ENCODE data around the gene KIFAP3. TPM values are rescaled to one million over a fixed set of nuclear protein-coding genes. Genes with fewer than 3 reads are reported as not detected.

The KIFAP3 gene
- total RNA-seq, 2 experiments from 2014 or later = 10.5 to 12.5 TPM

DNA sequence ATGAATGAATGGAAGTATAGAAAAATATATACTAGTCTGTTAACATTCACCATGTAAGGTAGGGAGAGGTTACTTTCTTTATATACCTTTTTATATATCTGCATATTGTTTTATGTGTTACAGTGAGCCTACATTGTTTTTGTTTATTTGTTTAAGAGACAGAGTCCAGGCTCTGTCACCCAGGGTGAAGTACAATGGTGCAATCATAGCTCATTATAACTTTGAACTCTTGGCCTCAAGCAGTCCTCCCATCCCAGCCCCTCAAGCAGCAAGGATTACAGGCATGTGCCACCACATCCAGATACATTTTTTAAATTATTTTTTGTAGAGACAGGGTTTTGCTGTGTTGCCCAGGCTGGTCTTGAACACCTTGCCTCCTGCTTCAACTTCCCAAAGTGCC, 173.4 kb downstream of the KIFAP3 start:
- POLR2A ChIA-PET = interaction anchor here (0.8 kb wide), 1 partner anchor 176 kb away, joined by 3 read pairs; no protein-coding TSS in a partner anchor
- intact Hi-C loops (cut with micrococcal nuclease; ENCODE audit: unreplicated experiment) = no loop called here

GRCh38 chr1:169900571-169900970, 173.9 kb downstream of the KIFAP3 start:
- Histone ChIP-seq H3K9me3 (ENCODE audit: low read length) (no peaks in the 10 kb centered on the region), H3K27ac (ENCODE audit: low read depth, low read length, poor library complexity, severe bottlenecking) (no peak overlapping the region), H3K4me1 (ENCODE audit: insufficient read depth, low read length, poor library complexity, severe bottlenecking) (no peaks in the 10 kb centered on the region), H3K36me3 (ENCODE audit: insufficient read depth, low read length) (no peaks in the 10 kb centered on the region), H3K9me2 (ENCODE audit: insufficient read depth, low read length) (no peaks in the 10 kb centered on the region), H3K4me3 (ENCODE audit: low read depth, low read length, poor library complexity, severe bottlenecking) (no peak overlapping the region), H3K4me2 (ENCODE audit: low read length) (no peak overlapping the region), H3K79me2 (ENCODE audit: insufficient read depth, low read depth, low read length) (no peaks in the 10 kb centered on the region), H2AFZ (ENCODE audit: low read length) (no peak overlapping the region), H4K20me1 (ENCODE audit: insufficient read depth, low read length) (no peaks in the 10 kb centered on the region)
- no TSS peak for BruUV-seq (replicated peaks)
- ChIA-PET POLR2A (interaction anchor here (0.8 kb wide), 1 partner anchor 176 kb away, joined by 3 read pairs; no protein-coding TSS in a partner anchor), CTCF (ENCODE audit: unreplicated experiment) (no interaction called here)
- DNase-seq (ENCODE audit: low spot score) = no peak
- intact Hi-C loops (cut with micrococcal nuclease; ENCODE audit: unreplicated experiment) = no loop called here
- TF ChIP-seq EZH2phosphoT487 (IDR thresholded peaks at IDR 0.05; ENCODE audit: borderline replicate concordance, low read depth, low read length) (no peak), CTCF (conservative IDR thresholded peaks at IDR 0.05; ENCODE audit: low read length) (no peak)

More for the DNA sequence above, 173.4 kb downstream of the KIFAP3 start:
- Histone ChIP-seq H3K36me3 (ENCODE audit: insufficient read depth, low read length) (no peaks in the 10 kb centered on the region), H3K27ac (ENCODE audit: low read depth, low read length, poor library complexity, severe bottlenecking) (no peak overlapping the region), H3K9me3 (ENCODE audit: low read length) (no peaks in the 10 kb centered on the region), H3K9me2 (ENCODE audit: insufficient read depth, low read length) (no peaks in the 10 kb centered on the region), H3K79me2 (ENCODE audit: insufficient read depth, low read depth, low read length) (no peaks in the 10 kb centered on the region), H4K20me1 (ENCODE audit: insufficient read depth, low read length) (no peaks in the 10 kb centered on the region), H3K4me1 (ENCODE audit: insufficient read depth, low read length, poor library complexity, severe bottlenecking) (no peaks in the 10 kb centered on the region), H3K4me2 (ENCODE audit: low read length) (no peak overlapping the region), H3K4me3 (ENCODE audit: low read depth, low read length, poor library complexity, severe bottlenecking) (no peak overlapping the region), H2AFZ (ENCODE audit: low read length) (no peak overlapping the region)
- no TSS peak for BruUV-seq (replicated peaks)
- DNase-seq (ENCODE audit: low spot score) = no peak
- TF ChIP-seq EZH2phosphoT487 (IDR thresholded peaks at IDR 0.05; ENCODE audit: borderline replicate concordance, low read depth, low read length) = no peak
- no peak for TF ChIP-seq CTCF (conservative IDR thresholded peaks at IDR 0.05; ENCODE audit: low read length)
- CTCF ChIA-PET (ENCODE audit: unreplicated experiment) = no interaction called here

- H3K9me2 ChIP-seq (ENCODE audit: insufficient read depth, low read length) = no peaks in the 10 kb centered on the region
- TF ChIP-seq CTCF (conservative IDR thresholded peaks at IDR 0.05; ENCODE audit: low read length) (no peak), EZH2phosphoT487 (IDR thresholded peaks at IDR 0.05; ENCODE audit: borderline replicate concordance, low read depth, low read length) (no peak)
- H2AFZ ChIP-seq (ENCODE audit: low read length) = no peak overlapping the region
- no TSS peak for BruUV-seq (replicated peaks)
- H3K27ac ChIP-seq (ENCODE audit: low read depth, low read length, poor library complexity, severe bottlenecking) = no peak overlapping the region
- no peak overlapping the region for H3K4me3 ChIP-seq (ENCODE audit: low read depth, low read length, poor library complexity, severe bottlenecking)
- H4K20me1 ChIP-seq (ENCODE audit: insufficient read depth, low read length) = no peaks in the 10 kb centered on the region
- peaks cover 2% of the 10 kb centered on the region for H3K4me1 ChIP-seq (ENCODE audit: insufficient read depth, low read length, poor library complexity, severe bottlenecking)
- no peaks in the 10 kb centered on the region for H3K36me3 ChIP-seq (ENCODE audit: insufficient read depth, low read length)
- POLR2A ChIA-PET = interaction anchor here (0.6 to 0.7 kb wide), 2 partner anchors 207 to 1333 kb away, joined by 3 to 5 read pairs; no protein-coding TSS in a partner anchor
- no peaks in the 10 kb centered on the region for H3K79me2 ChIP-seq (ENCODE audit: insufficient read depth, low read depth, low read length)
- H3K9me3 ChIP-seq (ENCODE audit: low read length) = no peaks in the 10 kb centered on the region
- no peak overlapping the region for H3K4me2 ChIP-seq (ENCODE audit: low read length)
- no peak for DNase-seq (ENCODE audit: low spot score)
- CTCF ChIA-PET (ENCODE audit: unreplicated experiment) = no interaction called here
- intact Hi-C loops (cut with micrococcal nuclease; ENCODE audit: unreplicated experiment) = no loop called here
These were observed 174.8 kb downstream of the KIFAP3 start for GRCh38 chr1:169899519-169900217.

All from OCI-LY7 (cell line).